IMR-90 (cell line): ENCODE measurements around the gene KCNJ18. TPM values are rescaled to one million over a fixed set of nuclear protein-coding genes. Genes with fewer than 3 reads are reported as not detected.
"Not testable (repeated sequence)": the region's sequence is repeated elsewhere in the genome, so short reads cannot be mapped to it uniquely, and the experiment has no call there.

Experiments used
- ATAC-seq: fragments of 200-7000 bp; cut with Tn5 transposase; 2 replicates; pipeline ENCODE4 v1.9.1; 2020; ENCODE audit warnings: low read depth, mild to moderate bottlenecking, moderate library complexity
- BruUV-seq: library from RNA; stranded (reverse); fragments of 400-500 nt; replicated peaks from 2 replicates; lab custom pipeline; 2021; lab: Mats Ljungman, UMichigan
- CTCF ChIA-PET: fragments of 300-600 bp; formaldehyde crosslinking; extraction: SDS; loops from one replicate; lab custom pipeline; 2021; ENCODE audit warnings: antibody characterized with exemption; lab: Yijun Ruan, JAX
- POLR2A ChIA-PET: fragments of 300-600 bp; sonication (Branson Sonifier 250); formaldehyde crosslinking; loops from one replicate; lab custom pipeline; 2022; ENCODE audit warnings: antibody characterized with exemption; ENCODE audit not compliant: unreplicated experiment; lab: Charles Lee
- DNase-seq: peaks from one replicate; pipeline ENCODE4 v3.0.0; 2013
- H2AFZ ChIP-seq: replicated peaks from 2 replicates; pipeline ENCODE3; 2013; ENCODE audit warnings: low read length, mild to moderate bottlenecking; ENCODE audit not compliant: poor library complexity
- H2AK5ac ChIP-seq: 2 replicates; pipeline ENCODE4 v1.6.1; 2013; ENCODE audit warnings: low read depth, low read length, inconsistent platforms
- H2AK9ac ChIP-seq: replicated peaks from 2 replicates; pipeline ENCODE3; 2013; ENCODE audit warnings: mild to moderate bottlenecking, low read depth, low read length, moderate library complexity; ENCODE audit not compliant: poor library complexity
- H2BK120ac ChIP-seq: 2 replicates; pipeline ENCODE4 v1.6.1; 2013; ENCODE audit warnings: low read depth, low read length, inconsistent platforms
- H2BK15ac ChIP-seq: 3 replicates; pipeline ENCODE4 v1.6.1; 2013; ENCODE audit warnings: low read depth, low read length, inconsistent platforms
- H2BK20ac ChIP-seq: 2 replicates; pipeline ENCODE4 v1.6.1; 2013; ENCODE audit warnings: low read depth, mild to moderate bottlenecking, inconsistent platforms, low read length, moderate library complexity
- H2BK5ac ChIP-seq: 2 replicates; pipeline ENCODE4 v1.6.1; 2013; ENCODE audit warnings: mild to moderate bottlenecking, low read depth, low read length, inconsistent platforms; ENCODE audit not compliant: poor library complexity, severe bottlenecking
- H3K14ac ChIP-seq: replicated peaks from 2 replicates; pipeline ENCODE4 v1.6.1; 2013; ENCODE audit warnings: low read depth, low read length, inconsistent platforms
- H3K18ac ChIP-seq: 2 replicates; pipeline ENCODE4 v1.6.1; 2013; ENCODE audit warnings: low read depth, low read length, control low read depth
- H3K23ac ChIP-seq: 2 replicates; pipeline ENCODE4 v1.6.1; 2013; ENCODE audit warnings: low read depth, low read length, inconsistent platforms
- H3K27ac ChIP-seq: 2 replicates; pipeline ENCODE4 v1.5.1; 2013; ENCODE audit warnings: mild to moderate bottlenecking, control low read depth, low read length; ENCODE audit not compliant: insufficient read depth
- H3K27me3 ChIP-seq: 2 replicates; pipeline ENCODE4 v1.6.1; 2013; ENCODE audit warnings: low read length; ENCODE audit not compliant: control insufficient read depth, insufficient read depth
- H3K36me3 ChIP-seq: 2 replicates; pipeline ENCODE4 v1.6.1; 2013; ENCODE audit warnings: low read length, mixed read lengths; ENCODE audit not compliant: control insufficient read depth, insufficient read depth
- H3K4ac ChIP-seq: 2 replicates; pipeline ENCODE4 v1.6.1; 2013; ENCODE audit warnings: low read depth, low read length, inconsistent platforms
- H3K4me1 ChIP-seq: 2 replicates; pipeline ENCODE4 v1.6.1; 2013; ENCODE audit warnings: low read length, mixed read lengths; ENCODE audit not compliant: control insufficient read depth, insufficient read depth
- H3K4me2 ChIP-seq: 2 replicates; pipeline ENCODE4 v1.6.1; 2013; ENCODE audit warnings: low read depth, mild to moderate bottlenecking, control low read depth, low read length, moderate library complexity
- H3K4me3 ChIP-seq: 2 replicates; pipeline ENCODE4 v1.5.1; 2013; ENCODE audit warnings: low read depth, mild to moderate bottlenecking, control low read depth, low read length, moderate library complexity; ENCODE audit not compliant: insufficient read depth
- H3K56ac ChIP-seq: 2 replicates; pipeline ENCODE4 v1.6.1; 2013; ENCODE audit warnings: low read length, inconsistent platforms; ENCODE audit not compliant: insufficient read depth; ENCODE audit errors: extremely low read depth
- H3K79me1 ChIP-seq, 2 experiments: 2 replicates each; pipeline ENCODE4 v1.6.1; 2013; ENCODE audit warnings: low read length in 2 of 2, inconsistent platforms in 1 of 2, low read depth in 1 of 2
- H3K9ac ChIP-seq: 2 replicates; pipeline ENCODE4 v1.6.1; 2013; ENCODE audit warnings: low read depth, low read length, control low read depth
- H3K9me1 ChIP-seq: 2 replicates; pipeline ENCODE4 v1.6.1; 2013; ENCODE audit warnings: low read length, inconsistent platforms; ENCODE audit not compliant: insufficient read depth
- H3K9me3 ChIP-seq: 2 replicates; pipeline ENCODE4 v1.6.1; 2013; ENCODE audit warnings: low read length; ENCODE audit not compliant: control insufficient read depth, insufficient read depth
- H4K20me1 ChIP-seq: 2 replicates; pipeline ENCODE4 v1.6.1; 2013; ENCODE audit warnings: low read length, inconsistent platforms; ENCODE audit not compliant: insufficient read depth
- H4K5ac ChIP-seq: 2 replicates; pipeline ENCODE4 v1.6.1; 2013; ENCODE audit warnings: mild to moderate bottlenecking, low read depth, low read length, control low read depth
- H4K8ac ChIP-seq, 2 experiments: 2 replicates each; pipeline ENCODE4 v1.6.1; 2013; ENCODE audit warnings: low read depth in 2 of 2, low read length in 2 of 2, control low read depth in 1 of 2, inconsistent platforms in 1 of 2
- H4K91ac ChIP-seq: 2 replicates; pipeline ENCODE4 v1.6.1; 2013; ENCODE audit warnings: low read depth, low read length, inconsistent platforms; ENCODE audit not compliant: insufficient read depth
- WGBS, 2 experiments: methylation state at CpG; one replicate each; pipeline versions ENCODE4 v1.1.5 to v1.1.7; 2013; ENCODE audit warnings: missing lambda C conversion rate in 2 of 2; ENCODE audit not compliant: insufficient read length in 1 of 2; ENCODE audit errors: extremely low coverage in 2 of 2; 5-methylcytosine and 5-hydroxymethylcytosine counted together
- dilution Hi-C: fragments of 300-500 bp; cut with HindIII; formaldehyde crosslinking; loops from one replicate; pipeline ENCODE4 v1.14.3; 2018; ENCODE audit warnings: low sequenced_read_pairs; ENCODE audit not compliant: unreplicated experiment
- in situ Hi-C: fragments of 300-500 bp; cut with MboI; formaldehyde crosslinking; loops from 3 replicates; pipeline ENCODE4 v1.14.3; 2019; ENCODE audit warnings: low sequenced_read_pairs, inconsistent platforms, mixed read lengths
- intact Hi-C: fragments of 100-400 bp; cut with micrococcal nuclease; formaldehyde crosslinking; loops from 2 replicates; pipeline ENCODE4 v1.10.0; 2022
- polyA plus RNA-seq, 3 experiments: library from polyadenylated mRNA; depleted of rRNA; stranded (reverse); fragments of >200 nt; gene quantifications; 2 replicates each; pipeline ENCODE4 v1.2.3, GENCODE V29; 2012; ENCODE audit warnings: low replicate concordance in 1 of 3
- total RNA-seq: library from RNA; depleted of rRNA; stranded (reverse); fragments of >200 nt; gene quantifications from 2 replicates; pipeline ENCODE4 v1.2.3, GENCODE V29; 2012

KCNJ18 gene
- total and polyA plus RNA-seq, 2 of the 4 experiments (the other 2 are of a cell fraction), result not detected

GRCh38 chr17:21650043-21650442 lies 42.3 kb upstream of the KCNJ18 start:
- DNase-seq, intact Hi-C loops, H3K4me2 ChIP-seq, H2BK120ac ChIP-seq, H4K20me1 ChIP-seq, H2AK9ac ChIP-seq, H2AK5ac ChIP-seq, H2BK20ac ChIP-seq, H2BK5ac ChIP-seq, H2BK15ac ChIP-seq, BruUV-seq, H4K5ac ChIP-seq, H3K23ac ChIP-seq, H4K8ac ChIP-seq, H2AFZ ChIP-seq, H3K36me3 ChIP-seq, dilution Hi-C loops, H4K91ac ChIP-seq, POLR2A ChIA-PET, H3K4me1 ChIP-seq, H3K18ac ChIP-seq, ATAC-seq, H3K56ac ChIP-seq, H3K4me3 ChIP-seq, H3K9ac ChIP-seq, H3K14ac ChIP-seq, H3K27ac ChIP-seq, H3K9me1 ChIP-seq, H3K27me3 ChIP-seq, in situ Hi-C loops, H3K79me1 ChIP-seq, CTCF ChIA-PET, H3K9me3 ChIP-seq, H3K4ac ChIP-seq: not testable (repeated sequence)
- no CpG with 5 or more reads among the region's 1 CpG for WGBS, 2 experiments

- H4K91ac ChIP-seq, intact Hi-C loops, H3K14ac ChIP-seq, H3K27ac ChIP-seq, H3K23ac ChIP-seq, CTCF ChIA-PET, DNase-seq, H2BK5ac ChIP-seq, ATAC-seq, H2BK15ac ChIP-seq, POLR2A ChIA-PET, H3K4me1 ChIP-seq, H3K9ac ChIP-seq, H3K4me3 ChIP-seq, H3K18ac ChIP-seq, dilution Hi-C loops, H3K79me1 ChIP-seq, H3K27me3 ChIP-seq, H3K4me2 ChIP-seq, H2AK9ac ChIP-seq, H3K56ac ChIP-seq, H2BK120ac ChIP-seq, H4K8ac ChIP-seq, H4K5ac ChIP-seq, H2AFZ ChIP-seq, H2BK20ac ChIP-seq, H2AK5ac ChIP-seq, in situ Hi-C loops, H3K36me3 ChIP-seq, H4K20me1 ChIP-seq, H3K9me3 ChIP-seq, H3K9me1 ChIP-seq, BruUV-seq, H3K4ac ChIP-seq: not testable (repeated sequence)
- no CpG with 5 or more reads among the region's 4 CpGs for WGBS, 2 experiments
Observed at GRCh38 chr17:21652049-21652448, 40.3 kb upstream of the KCNJ18 start.
